Breast epithelium (tissue), 3 donors: ENCODE measurements around the gene IQUB.

Experiments
- POLR2A ChIP-seq: fragments of 450-650 bp; IDR thresholded peaks from one replicate; pipeline ENCODE4 v1.6.1; 2016; ENCODE audit warnings: antibody characterized with exemption, mild to moderate bottlenecking, moderate library complexity
- POLR2AphosphoS5 ChIP-seq, 3 donors: sonication (generic); formaldehyde crosslinking; IDR thresholded peaks; one replicate each; pipeline ENCODE4 v1.6.1; 2017; ENCODE audit warnings: antibody characterized with exemption in 3 of 3
- TF ChIP-seq, protein P1 (sequence below), 3 donors: fragments of 450-650 bp; IDR thresholded peaks; one replicate each; pipeline ENCODE4 v1.5.1; 2016 to 2017; ENCODE audit warnings: antibody characterized with exemption in 3 of 3, mild to moderate bottlenecking in 3 of 3, moderate library complexity in 3 of 3

DNA sequence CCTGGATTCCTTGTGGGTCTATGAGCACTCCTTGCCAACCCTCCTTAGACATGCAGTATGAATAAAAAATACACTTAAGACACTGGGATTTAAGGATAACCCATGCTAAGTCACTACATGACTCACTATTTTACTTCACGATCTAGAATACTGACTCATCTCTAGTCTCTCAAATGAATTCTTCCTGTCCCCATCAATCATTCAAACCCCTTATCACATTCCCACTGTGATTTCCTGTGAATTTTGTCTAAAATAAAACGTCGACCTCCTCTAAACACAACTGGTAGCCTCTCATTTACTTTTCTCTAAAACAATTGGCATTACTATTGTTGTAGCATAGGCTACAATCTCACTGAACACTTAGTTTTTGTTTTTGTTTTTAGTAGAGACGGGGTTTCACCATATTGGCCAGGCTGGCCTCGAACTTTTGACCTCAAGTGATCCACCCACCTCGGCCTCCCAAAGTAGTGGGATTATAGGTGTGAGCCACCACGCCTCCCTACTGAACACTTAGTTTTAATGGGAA lies 3.9 kb upstream of the IQUB start:
- TF ChIP-seq, protein P1, sequence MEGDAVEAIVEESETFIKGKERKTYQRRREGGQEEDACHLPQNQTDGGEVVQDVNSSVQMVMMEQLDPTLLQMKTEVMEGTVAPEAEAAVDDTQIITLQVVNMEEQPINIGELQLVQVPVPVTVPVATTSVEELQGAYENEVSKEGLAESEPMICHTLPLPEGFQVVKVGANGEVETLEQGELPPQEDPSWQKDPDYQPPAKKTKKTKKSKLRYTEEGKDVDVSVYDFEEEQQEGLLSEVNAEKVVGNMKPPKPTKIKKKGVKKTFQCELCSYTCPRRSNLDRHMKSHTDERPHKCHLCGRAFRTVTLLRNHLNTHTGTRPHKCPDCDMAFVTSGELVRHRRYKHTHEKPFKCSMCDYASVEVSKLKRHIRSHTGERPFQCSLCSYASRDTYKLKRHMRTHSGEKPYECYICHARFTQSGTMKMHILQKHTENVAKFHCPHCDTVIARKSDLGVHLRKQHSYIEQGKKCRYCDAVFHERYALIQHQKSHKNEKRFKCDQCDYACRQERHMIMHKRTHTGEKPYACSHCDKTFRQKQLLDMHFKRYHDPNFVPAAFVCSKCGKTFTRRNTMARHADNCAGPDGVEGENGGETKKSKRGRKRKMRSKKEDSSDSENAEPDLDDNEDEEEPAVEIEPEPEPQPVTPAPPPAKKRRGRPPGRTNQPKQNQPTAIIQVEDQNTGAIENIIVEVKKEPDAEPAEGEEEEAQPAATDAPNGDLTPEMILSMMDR (IDR thresholded peaks at IDR 0.05), result no peak
- no peak for TF ChIP-seq POLR2A
- TF ChIP-seq POLR2AphosphoS5 (IDR thresholded peaks at IDR 0.05), result no peak
